Measurements from ENCODE around the gene NKX1-1.

DNA sequence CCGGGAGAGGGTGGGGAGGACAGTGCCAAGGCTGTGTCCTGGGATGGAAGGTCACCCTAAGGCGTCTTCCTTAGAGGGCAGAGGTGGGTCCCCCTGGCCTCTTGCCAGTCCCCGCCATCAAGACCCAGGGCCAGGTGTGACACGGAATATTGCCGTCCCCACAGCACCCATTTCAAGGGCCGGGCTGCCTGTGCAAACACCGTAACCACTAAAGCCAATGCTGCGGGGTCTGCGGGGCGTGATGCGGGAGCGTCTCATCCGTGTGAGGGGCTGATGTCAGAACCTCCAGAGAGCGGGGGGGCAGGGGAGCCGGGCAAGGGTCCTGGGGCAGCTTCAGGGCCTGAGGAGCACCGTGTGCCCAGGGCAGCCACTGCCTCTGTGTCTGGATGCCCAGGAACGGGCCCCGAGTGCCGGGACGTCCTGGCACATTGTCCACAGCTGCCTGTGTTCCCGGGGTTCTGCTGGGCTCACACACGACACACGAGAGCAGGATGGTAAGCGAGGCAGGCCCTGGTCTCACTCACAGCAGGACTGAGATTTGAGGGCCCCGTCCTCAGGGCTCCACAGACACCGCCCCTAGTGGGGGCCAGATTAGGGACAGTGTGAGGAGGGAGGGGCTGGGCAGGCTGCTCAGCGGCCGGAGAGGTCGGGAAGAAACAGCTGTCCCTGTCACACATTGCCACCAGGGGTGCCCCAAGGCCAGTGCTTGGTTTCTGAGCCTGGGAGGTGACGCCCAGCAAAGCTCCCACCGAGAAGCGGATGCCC, 29.2 kb downstream of the NKX1-1 start:
- TF ChIP-seq, protein P1, sequence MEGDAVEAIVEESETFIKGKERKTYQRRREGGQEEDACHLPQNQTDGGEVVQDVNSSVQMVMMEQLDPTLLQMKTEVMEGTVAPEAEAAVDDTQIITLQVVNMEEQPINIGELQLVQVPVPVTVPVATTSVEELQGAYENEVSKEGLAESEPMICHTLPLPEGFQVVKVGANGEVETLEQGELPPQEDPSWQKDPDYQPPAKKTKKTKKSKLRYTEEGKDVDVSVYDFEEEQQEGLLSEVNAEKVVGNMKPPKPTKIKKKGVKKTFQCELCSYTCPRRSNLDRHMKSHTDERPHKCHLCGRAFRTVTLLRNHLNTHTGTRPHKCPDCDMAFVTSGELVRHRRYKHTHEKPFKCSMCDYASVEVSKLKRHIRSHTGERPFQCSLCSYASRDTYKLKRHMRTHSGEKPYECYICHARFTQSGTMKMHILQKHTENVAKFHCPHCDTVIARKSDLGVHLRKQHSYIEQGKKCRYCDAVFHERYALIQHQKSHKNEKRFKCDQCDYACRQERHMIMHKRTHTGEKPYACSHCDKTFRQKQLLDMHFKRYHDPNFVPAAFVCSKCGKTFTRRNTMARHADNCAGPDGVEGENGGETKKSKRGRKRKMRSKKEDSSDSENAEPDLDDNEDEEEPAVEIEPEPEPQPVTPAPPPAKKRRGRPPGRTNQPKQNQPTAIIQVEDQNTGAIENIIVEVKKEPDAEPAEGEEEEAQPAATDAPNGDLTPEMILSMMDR (IDR thresholded peaks at IDR 0.05) = no peak
- TF ChIP-seq SMC3 (IDR thresholded peaks at IDR 0.05) = no peak
- TF ChIP-seq HMGXB4 (CRISPR knock-in tag; IDR thresholded peaks at IDR 0.05; ENCODE audit: borderline replicate concordance) = no peak
- TF ChIP-seq JUN (IDR thresholded peaks at IDR 0.05) = no peak
- no peak for TF ChIP-seq MAZ (IDR thresholded peaks at IDR 0.05; ENCODE audit: borderline replicate concordance, low read depth, low read length)
- no peak for TF ChIP-seq POLR2A (IDR thresholded peaks at IDR 0.05; ENCODE audit: low read length)
- no peak for TF ChIP-seq CBX2 (IDR thresholded peaks at IDR 0.05; ENCODE audit: borderline replicate concordance, low read depth)
